ENCODE data around the gene RAB15. TPM values are rescaled to one million over a fixed set of nuclear protein-coding genes. Genes with fewer than 3 reads are reported as not detected.
A peak's percentile ranks its signal among the peaks of the same experiment; 100 is the strongest.

RAB15 gene
- total and polyA plus RNA-seq, 11 donors = 12.0 to 70.4 (median 22.5) TPM

DNA sequence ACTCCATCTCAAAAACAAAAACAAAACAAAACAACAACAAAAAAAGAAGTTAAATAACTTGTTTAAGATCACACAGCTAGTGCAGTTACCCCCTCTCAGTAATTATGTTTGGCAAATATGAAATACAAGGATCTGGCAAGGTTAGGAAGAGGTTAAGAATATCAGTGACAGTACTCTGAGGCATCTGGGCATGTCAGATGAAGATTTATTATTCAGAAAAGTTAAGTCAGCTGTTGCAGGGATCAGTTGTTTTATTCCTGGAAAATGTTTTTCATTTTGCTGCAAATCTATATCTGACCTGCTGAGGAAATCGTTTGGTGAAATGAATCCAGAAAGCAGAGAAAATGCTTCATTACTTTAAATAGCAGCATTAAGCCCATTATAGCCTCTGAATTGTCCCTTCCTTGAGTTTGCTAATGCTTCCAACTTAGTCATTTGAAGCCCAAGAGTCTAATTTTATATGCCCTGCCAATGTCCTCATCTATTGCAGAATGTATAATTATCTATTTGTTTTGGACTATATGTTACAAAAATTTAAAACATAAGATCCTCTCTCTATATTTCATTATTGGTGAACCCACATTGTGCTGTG lies 37.7 kb downstream of the RAB15 start:
- H3K36me3 ChIP-seq = peaks cover 0 to 75% (median 46%) of the 10 kb centered on the region in 9 donors
- 36 to 67% (median 56%) methylated on average over 1 of the region's 1 CpG for WGBS, 4 donors
- H3K4me3 ChIP-seq = no peak overlapping the region
- intact Hi-C loops (cut with DNase I) = no loop called here
- H3K4me1 ChIP-seq = peaks cover 0 to 49% (median 22%) of the 10 kb centered on the region in 12 donors
- H3K27me3 ChIP-seq = no peaks in the 10 kb centered on the region
- ATAC-seq (no peak), DNase-seq (no peak)
- H3K9me3 ChIP-seq = no peaks in the 10 kb centered on the region
- H3K27ac ChIP-seq = peak overlapping the region in 2 of 12 donors; percentile 3 to 28
- TF ChIP-seq, protein P1, sequence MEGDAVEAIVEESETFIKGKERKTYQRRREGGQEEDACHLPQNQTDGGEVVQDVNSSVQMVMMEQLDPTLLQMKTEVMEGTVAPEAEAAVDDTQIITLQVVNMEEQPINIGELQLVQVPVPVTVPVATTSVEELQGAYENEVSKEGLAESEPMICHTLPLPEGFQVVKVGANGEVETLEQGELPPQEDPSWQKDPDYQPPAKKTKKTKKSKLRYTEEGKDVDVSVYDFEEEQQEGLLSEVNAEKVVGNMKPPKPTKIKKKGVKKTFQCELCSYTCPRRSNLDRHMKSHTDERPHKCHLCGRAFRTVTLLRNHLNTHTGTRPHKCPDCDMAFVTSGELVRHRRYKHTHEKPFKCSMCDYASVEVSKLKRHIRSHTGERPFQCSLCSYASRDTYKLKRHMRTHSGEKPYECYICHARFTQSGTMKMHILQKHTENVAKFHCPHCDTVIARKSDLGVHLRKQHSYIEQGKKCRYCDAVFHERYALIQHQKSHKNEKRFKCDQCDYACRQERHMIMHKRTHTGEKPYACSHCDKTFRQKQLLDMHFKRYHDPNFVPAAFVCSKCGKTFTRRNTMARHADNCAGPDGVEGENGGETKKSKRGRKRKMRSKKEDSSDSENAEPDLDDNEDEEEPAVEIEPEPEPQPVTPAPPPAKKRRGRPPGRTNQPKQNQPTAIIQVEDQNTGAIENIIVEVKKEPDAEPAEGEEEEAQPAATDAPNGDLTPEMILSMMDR (IDR thresholded peaks at IDR 0.05) = no peak
- no peak for TF ChIP-seq POLR2A (IDR thresholded peaks at IDR 0.05)

DNA sequence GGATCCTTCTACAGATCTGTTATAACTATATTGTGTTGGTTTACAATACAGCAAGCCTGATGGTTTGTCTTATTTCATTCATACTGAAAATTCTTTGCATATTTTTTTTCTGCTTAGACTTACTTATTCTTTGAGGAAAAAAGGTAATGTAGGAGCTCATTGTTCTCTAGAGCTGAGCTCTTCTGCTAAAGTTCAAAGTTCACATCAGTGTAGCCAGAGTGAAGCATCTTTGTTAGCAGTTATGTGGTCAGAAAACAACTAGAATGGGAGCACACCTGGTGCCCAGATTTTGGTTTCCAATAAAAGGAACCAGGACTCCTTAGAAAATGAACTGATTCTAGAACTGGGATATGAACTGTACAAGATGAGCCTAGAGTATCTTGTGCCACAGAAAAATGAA lies 39.9 kb downstream of the RAB15 start:
- H3K27me3 ChIP-seq = no peaks in the 10 kb centered on the region
- no peak overlapping the region for H3K4me3 ChIP-seq
- H3K4me1 ChIP-seq = peaks cover 0 to 52% (median 25%) of the 10 kb centered on the region in 12 donors
- H3K27ac ChIP-seq = peak overlapping the region in 2 of 12 donors; percentile 1 to 7
- no peak for ATAC-seq
- intact Hi-C loops (cut with DNase I) = no loop called here
- peaks cover 0 to 81% (median 66%) of the 10 kb centered on the region in 9 donors for H3K36me3 ChIP-seq
- no peak for DNase-seq
- no peaks in the 10 kb centered on the region for H3K9me3 ChIP-seq
- TF ChIP-seq, protein P1 (IDR thresholded peaks at IDR 0.05) = no peak
- TF ChIP-seq POLR2A (IDR thresholded peaks at IDR 0.05) = no peak

DNA sequence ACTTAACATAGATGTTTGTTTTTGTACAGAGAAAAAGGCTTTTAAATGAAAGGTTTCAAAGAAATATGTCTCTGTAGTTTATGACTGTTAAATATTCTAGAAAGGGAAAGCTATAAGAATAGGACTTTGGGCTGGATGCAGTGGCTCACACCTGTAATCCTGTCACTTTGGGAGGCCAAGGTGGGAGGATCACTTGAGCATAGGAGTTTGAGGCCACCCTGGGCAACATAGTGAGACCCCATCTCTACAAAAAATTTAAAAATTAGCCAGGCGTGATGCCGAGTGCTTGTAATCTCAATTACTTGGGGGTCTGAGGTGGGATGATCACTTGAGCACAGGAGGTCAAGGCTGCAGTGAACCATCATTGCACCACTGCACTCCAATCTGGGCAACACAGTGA lies 41.0 kb downstream of the RAB15 start:
- no peaks in the 10 kb centered on the region for H3K9me3 ChIP-seq
- ATAC-seq (no peak), DNase-seq (no peak)
- no peaks in the 10 kb centered on the region for H3K27me3 ChIP-seq
- TF ChIP-seq, protein P1 (IDR thresholded peaks at IDR 0.05) = no peak
- TF ChIP-seq POLR2A (IDR thresholded peaks at IDR 0.05) = no peak
- no peak overlapping the region for H3K4me3 ChIP-seq
- 79 to 94% (median 89%) methylated on average over 2 of the region's 2 CpGs for WGBS, 4 donors
- peaks cover 0 to 89% (median 77%) of the 10 kb centered on the region in 9 donors for H3K36me3 ChIP-seq
- intact Hi-C loops (cut with DNase I) = no loop called here
- H3K27ac ChIP-seq = peak overlapping the region in 10 of 12 donors; percentile 41 to 86 (median 64)
- peaks cover 0 to 56% (median 21%) of the 10 kb centered on the region in 12 donors for H3K4me1 ChIP-seq

DNA sequence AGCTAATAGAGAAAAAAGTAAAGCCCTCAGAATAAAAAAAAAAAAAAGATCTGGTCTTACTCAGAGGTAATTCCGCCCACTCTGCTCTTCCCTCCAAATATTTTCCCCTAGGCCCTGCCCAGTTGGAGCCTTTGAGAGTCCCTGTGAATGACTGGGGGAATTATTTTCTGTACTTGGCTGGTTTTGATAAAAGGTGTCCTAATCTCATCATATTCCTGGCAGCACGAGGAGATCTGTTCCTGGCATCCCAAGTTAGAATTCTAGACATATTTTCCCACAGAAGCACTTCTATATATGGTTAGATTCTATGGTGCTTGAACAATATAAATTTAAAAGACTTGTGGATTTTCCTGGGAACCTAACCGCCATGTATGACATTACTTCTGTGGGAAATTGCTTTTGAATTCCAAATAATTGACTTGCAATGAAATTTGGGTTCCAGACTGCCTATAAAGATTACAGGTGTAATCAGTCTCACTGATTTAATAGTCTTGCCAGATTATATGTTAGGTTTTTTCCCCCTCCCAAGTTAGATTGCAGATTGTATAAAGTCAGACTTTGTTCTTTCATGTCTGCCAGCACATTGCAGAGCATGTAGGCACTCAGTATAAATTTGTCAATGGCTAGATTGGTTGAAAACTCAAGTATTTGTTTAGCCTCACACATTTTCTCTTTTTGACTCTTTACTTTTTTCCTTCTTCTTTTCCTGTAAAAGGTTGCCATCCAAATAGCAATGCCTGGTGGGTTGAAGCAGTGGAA lies 41.9 kb downstream of the RAB15 start:
- peak; percentile 72 to 83 (median 78) for ATAC-seq

More for the DNA sequence above, 41.9 kb downstream of the RAB15 start:
- WGBS, 4 donors = 61 to 67% (median 63%) methylated on average over 3 of the region's 3 CpGs
- H3K4me1 ChIP-seq = peaks cover 0 to 53% (median 21%) of the 10 kb centered on the region in 12 donors
- H3K36me3 ChIP-seq = peaks cover 0 to 96% (median 84%) of the 10 kb centered on the region in 9 donors
- no peaks in the 10 kb centered on the region for H3K9me3 ChIP-seq
- intact Hi-C loops (cut with DNase I) = no loop called here
- no peak overlapping the region for H3K4me3 ChIP-seq
- no peaks in the 10 kb centered on the region for H3K27me3 ChIP-seq
- TF ChIP-seq, protein P1 (IDR thresholded peaks at IDR 0.05) = no peak
- TF ChIP-seq POLR2A (IDR thresholded peaks at IDR 0.05) = no peak
- peak overlapping the region in 11 of 12 donors; percentile 41 to 86 (median 62) for H3K27ac ChIP-seq
- DNase-seq = no peak
